ENCODE results near the gene POM121C.
"Not testable (repeated sequence)": the region's sequence is repeated elsewhere in the genome, so short reads cannot be mapped to it uniquely, and the experiment has no call there.

DNA sequence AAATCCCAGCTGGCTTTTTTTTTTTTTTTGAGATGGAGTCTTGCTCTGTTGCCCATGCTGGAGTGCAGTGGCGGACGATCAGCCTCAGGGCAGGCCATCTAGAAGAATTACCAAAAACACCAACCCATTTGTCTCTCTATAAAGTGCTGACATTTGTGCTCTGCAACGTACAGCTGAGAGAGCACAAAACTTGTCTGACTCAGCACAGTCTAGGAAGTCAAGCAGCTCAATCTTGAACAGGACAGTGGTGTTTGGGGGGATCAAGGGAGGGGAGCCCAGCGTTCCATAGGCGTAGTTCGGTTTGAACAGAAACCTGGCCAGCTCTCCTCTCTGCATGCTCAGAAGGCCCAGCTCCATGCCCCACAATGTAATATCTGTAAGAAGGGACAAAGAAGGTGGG is 92.9 kb downstream of the POM121C start:
- not testable (repeated sequence) for TF ChIP-seq POLR2A, EP300, POLR2AphosphoS5 (IDR thresholded peaks at IDR 0.05)
- TF ChIP-seq, protein P1, sequence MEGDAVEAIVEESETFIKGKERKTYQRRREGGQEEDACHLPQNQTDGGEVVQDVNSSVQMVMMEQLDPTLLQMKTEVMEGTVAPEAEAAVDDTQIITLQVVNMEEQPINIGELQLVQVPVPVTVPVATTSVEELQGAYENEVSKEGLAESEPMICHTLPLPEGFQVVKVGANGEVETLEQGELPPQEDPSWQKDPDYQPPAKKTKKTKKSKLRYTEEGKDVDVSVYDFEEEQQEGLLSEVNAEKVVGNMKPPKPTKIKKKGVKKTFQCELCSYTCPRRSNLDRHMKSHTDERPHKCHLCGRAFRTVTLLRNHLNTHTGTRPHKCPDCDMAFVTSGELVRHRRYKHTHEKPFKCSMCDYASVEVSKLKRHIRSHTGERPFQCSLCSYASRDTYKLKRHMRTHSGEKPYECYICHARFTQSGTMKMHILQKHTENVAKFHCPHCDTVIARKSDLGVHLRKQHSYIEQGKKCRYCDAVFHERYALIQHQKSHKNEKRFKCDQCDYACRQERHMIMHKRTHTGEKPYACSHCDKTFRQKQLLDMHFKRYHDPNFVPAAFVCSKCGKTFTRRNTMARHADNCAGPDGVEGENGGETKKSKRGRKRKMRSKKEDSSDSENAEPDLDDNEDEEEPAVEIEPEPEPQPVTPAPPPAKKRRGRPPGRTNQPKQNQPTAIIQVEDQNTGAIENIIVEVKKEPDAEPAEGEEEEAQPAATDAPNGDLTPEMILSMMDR (IDR thresholded peaks at IDR 0.05): not testable (repeated sequence)
